ENCODE data around the gene CSHL1. TPM values are rescaled to one million over a fixed set of nuclear protein-coding genes. Genes with fewer than 3 reads are reported as not detected.
"Not testable (repeated sequence)": the region's sequence is repeated elsewhere in the genome, so short reads cannot be mapped to it uniquely, and the experiment has no call there.

Gene CSHL1
- total and polyA plus RNA-seq, 8 donors, result not detected

DNA sequence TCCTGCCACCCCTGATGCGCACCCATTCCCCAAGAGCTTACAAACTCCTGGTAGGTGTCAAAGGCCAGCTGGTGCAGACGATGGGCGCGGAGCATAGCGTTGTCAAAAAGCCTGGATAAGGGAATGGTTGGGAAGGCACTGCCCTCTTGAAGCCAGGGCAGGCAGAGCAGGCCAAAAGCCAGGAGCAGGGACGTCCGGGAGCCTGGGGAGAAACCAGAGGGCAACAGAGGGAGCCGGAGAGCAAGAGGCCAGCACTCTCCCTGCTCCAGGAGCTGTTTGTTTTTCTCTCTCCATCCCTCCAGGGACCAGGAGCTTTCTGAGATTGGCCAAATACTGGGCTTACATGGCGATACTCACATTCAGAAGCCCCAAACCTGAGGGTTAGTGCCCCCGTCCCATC, 7.2 kb upstream of the CSHL1 start:
- 40 to 61% (median 51%) methylated on average over 7 to 10 of the region's 10 CpGs for WGBS, 5 donors
- no peak for DNase-seq
- H3K4me1 ChIP-seq, result peaks cover 0 to 4% (median 0%) of the 10 kb centered on the region in 4 donors
- peaks cover 0 to 19% (median 3%) of the 10 kb centered on the region in 3 donors for H3K27me3 ChIP-seq
- no peak overlapping the region for H3K4me3 ChIP-seq
- no peaks in the 10 kb centered on the region for H3K9me3 ChIP-seq
- intact Hi-C loops (cut with DNase I; ENCODE audit: low total_unique reads), result loop anchor here (10.0 kb wide), 1 partner anchor 216 kb away; the partner anchor contains the start of gene ERN1
- no peak for TF ChIP-seq POLR2AphosphoS5 (IDR thresholded peaks at IDR 0.05)
- no peak for TF ChIP-seq POLR2A (IDR thresholded peaks at IDR 0.05)
- no peak for TF ChIP-seq EP300 (IDR thresholded peaks at IDR 0.05)
- TF ChIP-seq, protein P1, sequence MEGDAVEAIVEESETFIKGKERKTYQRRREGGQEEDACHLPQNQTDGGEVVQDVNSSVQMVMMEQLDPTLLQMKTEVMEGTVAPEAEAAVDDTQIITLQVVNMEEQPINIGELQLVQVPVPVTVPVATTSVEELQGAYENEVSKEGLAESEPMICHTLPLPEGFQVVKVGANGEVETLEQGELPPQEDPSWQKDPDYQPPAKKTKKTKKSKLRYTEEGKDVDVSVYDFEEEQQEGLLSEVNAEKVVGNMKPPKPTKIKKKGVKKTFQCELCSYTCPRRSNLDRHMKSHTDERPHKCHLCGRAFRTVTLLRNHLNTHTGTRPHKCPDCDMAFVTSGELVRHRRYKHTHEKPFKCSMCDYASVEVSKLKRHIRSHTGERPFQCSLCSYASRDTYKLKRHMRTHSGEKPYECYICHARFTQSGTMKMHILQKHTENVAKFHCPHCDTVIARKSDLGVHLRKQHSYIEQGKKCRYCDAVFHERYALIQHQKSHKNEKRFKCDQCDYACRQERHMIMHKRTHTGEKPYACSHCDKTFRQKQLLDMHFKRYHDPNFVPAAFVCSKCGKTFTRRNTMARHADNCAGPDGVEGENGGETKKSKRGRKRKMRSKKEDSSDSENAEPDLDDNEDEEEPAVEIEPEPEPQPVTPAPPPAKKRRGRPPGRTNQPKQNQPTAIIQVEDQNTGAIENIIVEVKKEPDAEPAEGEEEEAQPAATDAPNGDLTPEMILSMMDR (IDR thresholded peaks at IDR 0.05), result no peak
- H3K27ac ChIP-seq, result no peak overlapping the region
- H3K36me3 ChIP-seq, result no peaks in the 10 kb centered on the region

DNA sequence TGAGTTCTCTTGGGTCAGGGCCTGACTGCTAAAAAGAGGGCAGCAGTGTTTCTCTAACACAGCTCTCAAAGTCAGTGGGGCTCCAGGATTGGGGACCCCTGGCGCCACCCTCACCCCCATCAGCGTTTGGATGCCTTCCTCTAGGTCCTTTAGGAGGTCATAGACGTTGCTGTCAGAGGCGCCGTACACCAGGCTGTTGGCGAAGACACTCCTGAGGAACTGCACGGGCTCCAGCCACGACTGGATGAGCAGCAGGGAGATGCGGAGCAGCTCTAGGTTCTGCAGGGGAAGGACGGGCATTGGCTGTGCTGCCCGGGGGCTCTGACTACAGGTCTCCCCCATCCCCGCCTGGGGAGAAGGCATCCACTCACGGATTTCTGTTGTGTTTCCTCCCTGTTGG, 6.6 kb upstream of the CSHL1 start:
- intact Hi-C loops (cut with DNase I; ENCODE audit: low total_unique reads), result loop anchor here (10.0 kb wide), 1 partner anchor 217 kb away; the partner anchor contains the start of gene ERN1
- Histone ChIP-seq H3K36me3 (no peaks in the 10 kb centered on the region), H3K4me3 (no peak overlapping the region), H3K4me1 (peaks cover 0 to 4% (median 0%) of the 10 kb centered on the region in 4 donors), H3K27ac (no peak overlapping the region), H3K9me3 (no peaks in the 10 kb centered on the region), H3K27me3 (peaks cover 0 to 19% (median 3%) of the 10 kb centered on the region in 3 donors)
- 69 to 88% (median 72%) methylated on average over 9 to 13 of the region's 13 CpGs for WGBS, 5 donors
- DNase-seq, result no peak
- TF ChIP-seq, protein P1 (IDR thresholded peaks at IDR 0.05), result no peak
- TF ChIP-seq POLR2AphosphoS5 (IDR thresholded peaks at IDR 0.05) (no peak), EP300 (IDR thresholded peaks at IDR 0.05) (no peak), POLR2A (IDR thresholded peaks at IDR 0.05) (no peak)

DNA sequence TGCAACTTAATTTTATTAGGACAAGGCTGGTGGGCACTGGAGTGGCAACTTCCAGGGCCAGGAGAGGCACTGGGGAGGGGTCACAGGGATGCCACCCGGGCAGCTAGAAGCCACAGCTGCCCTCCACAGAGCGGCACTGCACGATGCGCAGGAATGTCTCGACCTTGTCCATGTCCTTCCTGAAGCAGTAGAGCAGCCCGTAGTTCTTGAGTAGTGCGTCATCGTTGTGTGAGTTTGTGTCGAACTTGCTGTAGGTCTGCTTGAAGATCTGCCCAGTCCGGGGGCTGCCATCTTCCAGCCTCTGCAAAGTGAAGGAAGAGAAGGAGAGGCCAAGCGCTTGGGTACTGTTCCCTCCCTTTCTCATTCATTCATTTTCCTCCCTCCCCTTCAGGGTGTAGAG, 6.1 kb upstream of the CSHL1 start:
- H3K9me3 ChIP-seq, H3K4me1 ChIP-seq, H3K4me3 ChIP-seq, H3K36me3 ChIP-seq, H3K27ac ChIP-seq, DNase-seq: not testable (repeated sequence)
- peaks cover 0 to 19% (median 3%) of the 10 kb centered on the region in 3 donors for H3K27me3 ChIP-seq
- intact Hi-C loops (cut with DNase I; ENCODE audit: low total_unique reads), result loop anchor here (10.0 kb wide), 1 partner anchor 218 kb away; the partner anchor contains the start of gene ERN1
- WGBS, 5 donors, result 86 to 92% (median 90%) methylated on average over 8 to 11 of the region's 11 CpGs

GRCh38 chr17:63916566-63917185, 5.6 kb upstream of the CSHL1 start:
- no peak overlapping the region for H3K4me3 ChIP-seq
- H3K27me3 ChIP-seq, result peaks cover 0 to 20% (median 3%) of the 10 kb centered on the region in 3 donors
- DNase-seq, result no peak
- H3K27ac ChIP-seq, result no peak overlapping the region
- H3K36me3 ChIP-seq, result no peaks in the 10 kb centered on the region
- intact Hi-C loops (cut with DNase I; ENCODE audit: low total_unique reads), result loop anchor here (10.0 kb wide), 1 partner anchor 218 kb away; the partner anchor contains the start of gene ERN1
- 73 to 85% (median 82%) methylated on average over 11 to 12 of the region's 12 CpGs for WGBS, 5 donors
- H3K4me1 ChIP-seq, result peaks cover 0 to 4% (median 0%) of the 10 kb centered on the region in 4 donors
- TF ChIP-seq, protein P1 (IDR thresholded peaks at IDR 0.05), result no peak
- TF ChIP-seq POLR2AphosphoS5 (IDR thresholded peaks at IDR 0.05), result no peak
- no peak for TF ChIP-seq EP300 (IDR thresholded peaks at IDR 0.05)
- no peak for TF ChIP-seq POLR2A (IDR thresholded peaks at IDR 0.05)
- no peaks in the 10 kb centered on the region for H3K9me3 ChIP-seq

DNA sequence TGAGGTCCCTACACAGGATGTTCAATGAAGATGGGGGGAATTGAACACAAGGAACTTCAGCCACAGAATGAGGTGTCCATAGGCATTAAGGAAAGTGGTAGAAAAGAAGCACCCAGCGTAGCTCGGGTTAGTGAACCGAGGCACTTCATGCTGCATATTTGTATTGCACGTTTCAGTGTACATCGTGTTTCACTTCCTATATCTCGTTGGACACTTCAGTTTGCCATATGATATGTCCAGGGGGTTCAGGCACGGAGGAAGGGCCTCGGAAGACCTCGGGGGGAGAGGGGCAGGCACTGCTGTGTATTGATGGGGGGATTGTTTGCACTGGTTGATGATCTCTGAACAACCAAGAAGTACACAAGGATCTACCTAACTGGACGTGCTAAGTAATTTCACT, 4.7 kb upstream of the CSHL1 start:
- not testable (repeated sequence) for DNase-seq
- H3K27me3 ChIP-seq, result peaks cover 0 to 30% (median 3%) of the 10 kb centered on the region in 3 donors
- WGBS, 5 donors, result 64 to 79% (median 73%) methylated on average over 10 of the region's 10 CpGs

More for the DNA sequence above, 4.7 kb upstream of the CSHL1 start:
- H3K36me3 ChIP-seq, H3K4me1 ChIP-seq, H3K9me3 ChIP-seq, H3K27ac ChIP-seq, H3K4me3 ChIP-seq: not testable (repeated sequence)
- intact Hi-C loops (cut with DNase I; ENCODE audit: low total_unique reads), result loop anchor here (10.0 kb wide), 1 partner anchor 219 kb away; the partner anchor contains the start of gene ERN1
